Activated T-helper 9 cell treated with anti-CD3 and anti-CD28 coated beads, Interleukin-2, amount 50 U/mL, for 16 hours (primary cell): Measurements from ENCODE around the gene TBCD.
A peak's percentile ranks its signal among the peaks of the same experiment; 100 is the strongest.

Experiments used
- DNase-seq: peaks from one replicate; pipeline ENCODE4 v3.0.0-alpha.2; 2020; ENCODE audit warnings: low read depth

TBCD gene

DNA sequence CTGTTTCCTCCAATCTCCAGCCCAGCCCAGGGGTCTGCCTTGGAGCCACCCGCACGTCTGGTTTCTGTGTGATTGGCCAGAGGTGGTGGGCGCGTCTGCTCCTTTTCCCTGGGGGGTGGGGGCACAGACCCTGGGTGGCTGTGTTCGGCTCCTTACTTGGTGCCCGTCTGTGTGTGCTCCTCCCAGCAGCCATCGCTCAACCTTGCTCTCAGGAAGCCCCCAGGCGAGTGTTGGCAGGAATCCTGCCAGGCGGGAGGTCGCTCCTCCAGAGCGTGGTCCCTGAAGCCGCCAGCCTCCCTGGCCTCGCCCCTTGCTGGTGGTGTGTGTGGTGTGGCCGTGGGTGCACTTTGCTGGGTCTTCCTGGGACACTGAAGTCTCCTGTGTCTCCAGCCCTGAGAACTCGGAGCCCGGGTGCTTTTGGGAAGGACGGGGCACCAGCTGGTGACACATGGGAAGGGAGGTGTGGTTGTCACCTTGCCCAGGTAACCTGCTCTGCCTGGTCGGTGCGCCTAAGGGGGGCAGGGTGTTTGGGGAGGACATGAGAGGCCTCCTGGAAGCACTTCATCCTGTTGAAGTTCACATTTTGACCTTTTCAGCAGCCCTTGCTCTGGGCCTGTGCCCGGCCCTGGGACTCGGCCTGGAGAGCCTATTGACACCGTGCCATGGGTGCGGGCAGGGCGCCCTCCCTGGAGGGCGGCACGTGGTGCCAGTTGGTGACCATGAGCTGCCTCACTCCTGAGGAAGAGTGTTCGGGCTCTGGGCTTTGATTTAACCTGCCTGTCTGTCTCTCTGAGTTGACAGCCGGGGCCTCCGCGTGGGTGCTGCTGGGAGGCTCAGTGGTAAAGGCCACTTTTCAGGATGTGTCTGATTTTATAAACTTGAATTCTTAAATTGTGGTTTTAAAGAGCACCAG, 137.0 kb downstream of the TBCD start:
- DNase-seq, result no peak

GRCh38 chr17:82889496-82890338, 137.9 kb downstream of the TBCD start:
- DNase-seq, result no peak

- DNase-seq, result no peak
Observed at GRCh38 chr17:82890339-82890730, 138.5 kb downstream of the TBCD start.

GRCh38 chr17:82890926-82891678, 139.2 kb downstream of the TBCD start:
- no peak for DNase-seq

GRCh38 chr17:82891911-82892310, 140.0 kb downstream of the TBCD start:
- no peak for DNase-seq

DNA sequence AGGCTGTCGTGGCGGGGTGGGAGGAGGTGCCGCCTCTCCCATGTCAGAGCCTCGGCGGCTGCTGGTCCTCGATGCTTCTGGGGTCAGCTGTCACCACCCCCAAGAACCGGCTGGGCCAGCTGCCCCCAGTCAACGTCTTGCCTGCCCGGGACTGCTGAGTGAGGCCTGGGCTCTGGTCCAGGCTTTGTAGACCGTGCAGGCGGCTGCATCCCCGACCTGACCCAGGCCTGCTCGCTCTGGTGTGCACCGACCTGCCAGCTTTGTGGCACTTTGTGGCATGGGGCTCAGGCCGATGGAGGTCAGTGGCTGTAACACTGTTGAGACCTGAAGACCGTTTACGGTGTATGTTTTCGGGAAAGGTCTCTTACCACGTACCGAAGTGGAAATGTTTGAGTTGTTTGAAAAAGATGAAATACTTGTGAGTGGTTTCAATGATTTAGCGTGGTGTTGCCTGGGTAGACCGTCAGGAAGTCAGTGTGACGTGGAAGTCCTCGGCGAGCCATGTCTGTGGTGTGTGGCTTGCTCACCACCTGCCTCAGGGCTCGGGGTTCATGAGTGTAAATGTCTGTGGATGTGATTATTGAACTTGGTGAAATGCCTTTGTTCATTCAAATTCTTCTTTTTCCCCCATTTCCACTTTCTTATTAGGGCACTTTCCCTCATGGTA, 141.2 kb downstream of the TBCD start:
- peak; percentile 44 for DNase-seq

- no peak for DNase-seq
Observed at GRCh38 chr17:82893779-82894178, 141.9 kb downstream of the TBCD start.

DNA sequence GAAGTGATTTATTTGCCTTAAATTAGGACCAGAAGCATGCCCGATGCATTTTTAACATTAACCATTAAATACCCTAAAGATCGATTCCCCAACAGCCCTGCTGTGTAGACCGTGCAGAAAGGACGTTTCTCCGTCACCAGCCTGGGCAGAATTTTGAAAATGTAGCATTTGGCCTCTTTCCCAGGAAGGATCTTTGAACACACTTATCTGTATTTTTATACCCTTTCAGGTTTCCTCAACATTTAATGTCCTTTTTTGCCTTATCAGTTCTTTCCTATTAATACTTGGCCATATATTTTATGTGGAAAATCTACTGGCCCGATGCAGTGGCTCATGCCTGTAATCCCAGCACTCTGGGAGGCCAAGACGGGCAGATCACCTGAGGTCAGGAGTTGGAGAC, 142.5 kb downstream of the TBCD start:
- no peak for DNase-seq

DNA sequence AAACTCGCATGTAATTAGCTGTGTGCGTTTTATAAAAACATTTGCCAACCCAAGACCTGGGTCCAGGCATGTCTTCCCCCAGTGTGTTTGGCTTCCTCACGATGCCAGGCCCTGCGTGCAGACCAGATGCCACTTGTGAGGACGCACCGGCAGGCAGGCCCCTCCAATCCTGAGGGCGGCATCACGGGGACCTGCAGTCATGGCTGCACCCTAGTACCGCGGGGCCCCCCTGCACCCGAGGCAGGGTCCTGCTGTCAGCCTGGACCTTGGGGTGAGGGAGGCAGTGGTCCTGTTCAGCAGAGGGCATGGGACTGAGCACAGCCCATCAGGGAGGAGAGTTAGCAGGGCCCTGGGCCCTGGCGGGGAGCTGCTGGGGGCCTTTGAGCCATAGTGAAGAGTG, 143.2 kb downstream of the TBCD start:
- no peak for DNase-seq

- DNase-seq, result no peak
Observed at GRCh38 chr17:82896071-82897000, 144.5 kb downstream of the TBCD start.

DNA sequence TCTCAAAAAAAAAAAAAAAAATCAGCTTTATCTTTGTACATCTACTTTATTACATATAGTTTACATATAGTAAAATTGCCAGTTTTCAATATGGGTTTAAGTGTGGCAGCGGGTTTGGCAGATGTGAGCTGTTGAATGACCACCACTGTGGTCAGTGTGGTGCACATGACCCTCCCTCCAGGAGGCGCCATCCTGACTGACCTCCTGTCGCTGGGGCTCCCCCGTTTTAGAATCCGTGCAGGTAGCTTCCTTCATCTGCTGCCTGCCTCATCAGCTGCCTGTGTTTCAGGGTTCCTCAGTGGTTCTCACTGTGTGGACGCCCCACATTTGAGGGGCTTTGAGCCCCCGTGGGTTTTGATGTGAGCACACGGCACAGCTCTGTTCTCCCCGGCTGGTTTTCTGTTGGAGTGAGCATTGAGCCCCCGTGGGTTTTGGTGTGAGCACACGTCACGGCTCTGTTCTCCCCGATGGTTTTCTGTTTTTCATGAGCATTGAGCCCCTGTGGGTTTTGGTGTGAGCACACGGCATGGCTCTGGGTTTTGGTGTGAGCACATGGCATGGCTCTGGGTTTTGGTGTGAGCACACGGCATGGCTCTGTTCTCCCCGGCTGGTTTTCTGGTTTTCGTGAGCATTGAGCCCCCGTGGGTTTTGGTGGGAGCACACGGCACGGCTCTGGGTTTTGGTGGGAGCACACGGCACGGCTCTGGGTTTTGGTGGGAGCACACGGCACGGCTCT, 145.8 kb downstream of the TBCD start:
- no peak for DNase-seq

- DNase-seq, result no peak
Observed at GRCh38 chr17:82898976-82899514, 147.2 kb downstream of the TBCD start.

DNA sequence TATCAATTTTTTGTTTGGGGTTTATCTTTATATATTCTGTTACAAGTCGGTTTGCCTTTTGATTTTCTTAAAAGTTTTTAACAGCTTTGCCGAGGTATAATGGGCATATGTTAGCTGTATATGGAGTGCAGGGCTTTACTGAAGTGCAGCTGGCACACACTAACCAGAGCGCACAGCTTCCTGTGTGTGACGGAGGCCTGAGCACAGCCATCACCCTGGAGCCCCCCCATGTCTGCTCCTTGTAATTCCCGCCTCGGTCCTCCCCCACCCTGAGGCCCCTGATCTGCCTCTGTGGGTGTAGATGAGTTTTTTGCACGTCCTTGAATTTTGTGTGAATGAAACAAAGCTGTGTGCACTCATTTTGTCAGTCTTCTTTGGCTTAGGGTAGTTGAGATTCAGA, 148.1 kb downstream of the TBCD start:
- DNase-seq, result no peak

DNA sequence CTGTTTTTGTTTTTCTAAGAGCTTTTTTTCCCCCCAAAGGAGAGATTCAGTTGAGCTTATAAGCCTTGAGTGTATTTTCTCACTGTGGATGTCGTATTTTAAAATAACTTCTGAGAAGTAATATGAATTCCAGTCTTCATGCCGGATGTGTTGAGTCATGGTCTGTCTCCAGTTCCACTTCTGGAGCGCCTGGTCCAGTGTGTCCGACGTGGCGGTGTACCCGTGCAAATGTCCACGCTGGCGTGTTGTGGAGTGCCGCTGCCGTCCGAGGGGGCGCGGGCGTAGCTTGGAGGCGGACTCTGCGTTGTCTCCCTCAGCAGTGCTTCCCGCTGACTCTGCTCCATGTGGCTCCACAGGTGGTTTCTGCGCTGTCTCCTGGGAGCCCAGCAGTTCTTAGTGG, 148.9 kb downstream of the TBCD start:
- DNase-seq, result no peak

- no peak for DNase-seq
Observed at GRCh38 chr17:82901356-82901755, 149.5 kb downstream of the TBCD start.

DNA sequence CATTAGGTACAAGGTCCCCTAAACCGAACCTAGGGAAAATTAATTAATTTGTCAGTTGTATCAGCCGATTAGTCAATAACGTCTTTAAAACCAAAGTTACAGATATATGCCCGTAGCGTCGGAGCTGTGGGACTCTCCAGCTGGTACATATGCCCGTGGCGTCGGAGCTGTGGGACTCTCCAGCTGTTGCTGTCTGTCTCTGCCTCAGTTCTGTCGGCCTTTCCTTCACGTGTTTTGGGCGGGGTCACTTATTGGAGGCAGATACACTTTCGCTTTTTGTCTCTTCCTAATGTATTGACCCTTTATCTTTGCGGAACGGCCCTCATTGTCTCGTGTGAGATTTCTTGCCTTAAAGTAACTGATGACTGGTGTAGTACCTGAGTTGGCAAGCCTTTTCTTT, 150.0 kb downstream of the TBCD start:
- no peak for DNase-seq

DNA sequence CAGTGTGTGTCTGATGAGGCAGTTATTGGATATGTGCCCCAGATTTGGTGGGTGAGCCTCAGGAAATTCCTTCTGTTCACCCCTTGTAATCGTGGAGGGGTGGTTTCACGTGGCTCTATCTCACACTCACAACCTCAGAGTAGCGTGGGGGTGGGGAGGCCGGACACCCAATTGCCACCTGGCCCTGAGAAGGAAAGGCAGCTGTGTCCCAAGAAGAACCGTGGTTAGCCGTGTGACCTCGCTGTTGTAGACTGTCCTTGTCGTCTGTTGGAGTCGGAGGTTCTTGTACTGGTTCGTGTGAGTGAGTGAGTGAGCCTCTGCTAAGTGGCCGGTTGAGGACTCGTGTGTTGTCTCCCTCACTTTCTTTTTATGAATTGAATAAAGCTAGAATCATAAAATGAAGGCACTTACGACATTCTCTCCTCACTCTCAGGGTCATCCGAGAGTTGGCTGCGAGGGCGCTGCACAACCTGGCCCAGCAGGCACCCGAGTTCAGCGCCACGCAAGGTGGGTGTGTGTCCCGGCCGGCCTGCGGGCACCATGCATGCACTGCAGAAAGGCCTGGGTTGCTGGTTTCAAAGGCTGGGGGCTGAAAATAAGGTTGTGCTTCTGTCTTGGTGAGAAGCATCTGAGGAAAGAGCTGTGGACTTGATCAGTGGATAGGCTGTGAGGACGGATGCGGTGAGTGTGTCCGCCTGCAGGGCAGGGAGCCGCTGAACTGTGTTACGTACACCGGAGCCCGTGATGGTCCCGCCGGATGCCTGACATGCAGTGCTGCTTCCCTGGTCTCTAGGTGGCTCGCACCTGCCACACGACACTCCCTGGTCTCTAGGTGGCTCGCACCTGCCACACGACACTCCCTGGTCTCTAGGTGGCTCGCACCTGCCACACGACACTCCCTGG, 151.4 kb downstream of the TBCD start:
- DNase-seq, result no peak

GRCh38 chr17:82905130-82905529, 153.3 kb downstream of the TBCD start:
- no peak for DNase-seq
